GM11168 (cell line): ENCODE data around the gene SYT15B.
"Not testable (repeated sequence)": the region's sequence is repeated elsewhere in the genome, so short reads cannot be mapped to it uniquely, and the experiment has no call there.

Source experiments
- in situ Hi-C: fragments of 300-500 bp; cut with MboI; formaldehyde crosslinking; loops from one replicate; pipeline ENCODE4 v1.12.0; 2022; ENCODE audit warnings: low sequenced_read_pairs; ENCODE audit not compliant: unreplicated experiment

Gene SYT15B

DNA sequence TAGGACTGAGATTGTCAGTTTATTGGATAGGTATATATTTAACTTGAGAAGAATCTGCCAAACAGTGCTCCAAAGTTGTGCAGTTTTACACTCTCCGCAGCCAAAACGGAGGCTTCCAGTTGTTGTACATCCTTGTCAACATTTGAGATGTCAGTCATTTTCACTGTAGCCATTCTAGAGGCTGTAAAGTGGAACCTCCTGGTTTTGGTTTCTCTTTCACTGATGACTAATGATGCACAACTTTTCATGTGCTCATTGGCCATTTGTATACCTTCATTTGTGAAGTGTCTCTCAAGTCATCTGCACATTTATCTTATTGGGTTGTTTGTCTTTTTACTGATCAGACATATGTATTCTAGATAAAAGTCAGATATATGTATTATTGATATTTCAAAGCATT, 22.5 kb downstream of the SYT15B start:
- in situ Hi-C loops: not testable (repeated sequence)

DNA sequence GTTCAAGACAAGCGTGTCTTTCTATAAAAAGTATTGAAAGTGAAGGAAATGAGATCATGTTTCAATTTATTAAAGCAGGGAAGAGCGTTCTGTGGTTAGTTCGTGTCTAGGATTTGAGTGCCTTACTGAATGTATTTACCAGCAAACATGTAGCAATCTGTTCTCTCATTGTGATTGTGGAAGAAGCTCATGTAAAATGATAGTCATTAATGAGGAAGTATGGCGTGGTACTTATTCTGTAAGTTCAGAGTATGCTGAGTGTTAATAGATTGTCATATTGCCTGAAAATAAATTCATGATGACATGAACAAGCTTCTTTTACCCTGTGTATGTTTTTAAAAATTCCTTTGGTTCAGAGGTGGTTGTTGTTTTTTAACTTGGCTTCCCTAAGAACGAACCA, 32.5 kb downstream of the SYT15B start:
- in situ Hi-C loops: not testable (repeated sequence)

DNA sequence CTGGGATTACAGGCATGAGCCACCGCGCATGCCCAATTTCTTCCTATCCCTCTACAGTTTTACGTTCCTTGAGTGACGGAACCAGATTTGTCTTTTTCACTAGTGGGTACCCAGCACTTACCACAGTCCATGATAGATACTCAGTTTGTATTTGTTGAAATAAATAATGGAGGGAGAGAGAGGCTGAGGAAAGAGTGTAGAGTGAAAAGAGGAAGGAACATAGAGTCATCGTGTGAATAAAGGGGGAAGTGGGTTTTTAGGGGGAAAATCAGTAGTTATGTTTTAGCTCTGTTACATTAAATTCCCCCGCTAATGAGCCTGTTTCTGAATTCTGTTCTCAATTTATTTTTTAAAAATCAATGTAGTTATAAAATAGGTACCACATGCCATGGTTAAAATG, 37.7 kb downstream of the SYT15B start:
- in situ Hi-C loops: not testable (repeated sequence)

DNA sequence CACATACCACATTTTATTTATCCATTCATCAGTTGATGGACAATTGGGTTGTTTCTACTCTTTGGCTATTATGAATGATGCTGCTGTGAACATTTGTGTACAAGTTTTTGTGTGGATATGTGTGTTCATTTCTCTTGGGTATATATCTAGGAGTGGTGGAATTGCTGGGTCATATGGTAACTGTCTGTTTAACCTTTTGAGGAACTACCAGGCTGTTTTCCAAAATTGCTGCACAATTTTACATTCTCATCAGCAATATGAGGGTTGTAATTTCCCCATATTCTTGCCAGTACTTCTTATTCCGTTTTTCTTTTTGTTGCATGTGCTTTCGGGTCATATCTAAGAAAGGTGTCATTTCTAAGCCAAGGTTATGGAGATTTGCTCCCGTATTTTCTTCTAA, 38.3 kb downstream of the SYT15B start:
- in situ Hi-C loops: not testable (repeated sequence)

DNA sequence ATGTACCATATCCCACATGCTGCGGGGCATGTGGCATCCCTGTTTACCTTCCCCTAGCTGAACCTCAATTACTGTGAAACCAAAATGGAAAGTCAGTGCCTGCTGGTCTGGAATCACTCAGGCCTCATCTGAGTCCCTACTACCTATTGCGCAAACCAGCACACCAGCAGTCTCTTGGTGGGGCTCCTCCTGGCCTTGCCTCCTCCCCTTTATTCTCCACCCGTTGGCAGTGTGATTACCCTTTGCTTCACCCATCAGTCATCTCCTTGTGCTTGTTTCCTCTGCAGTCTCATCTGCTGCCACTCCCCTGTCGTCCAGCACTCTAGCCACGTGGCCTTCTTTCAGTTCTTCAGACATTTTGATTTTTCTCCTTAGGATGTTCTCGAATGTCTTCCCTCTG, 39.3 kb downstream of the SYT15B start:
- in situ Hi-C loops: not testable (repeated sequence)

DNA sequence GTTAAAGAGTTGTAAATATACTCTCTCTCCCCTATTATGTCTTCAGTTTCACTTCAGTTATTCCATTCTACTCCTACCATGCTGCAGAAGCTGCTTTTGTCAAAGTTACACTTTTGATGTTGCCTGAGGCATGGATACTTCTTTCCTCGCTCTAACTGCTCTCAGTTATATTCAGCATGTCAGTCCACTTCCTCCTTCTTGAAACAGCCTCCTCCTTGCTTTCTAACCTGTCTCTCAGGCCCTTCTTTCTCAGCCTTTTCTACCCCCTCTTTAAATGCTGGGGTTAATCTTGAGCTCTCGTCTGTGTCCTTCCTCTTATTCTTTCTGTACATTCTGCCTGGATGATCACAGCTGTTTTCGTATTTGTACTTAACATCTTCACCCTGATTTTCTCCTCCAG, 40.0 kb downstream of the SYT15B start:
- in situ Hi-C loops: not testable (repeated sequence)

DNA sequence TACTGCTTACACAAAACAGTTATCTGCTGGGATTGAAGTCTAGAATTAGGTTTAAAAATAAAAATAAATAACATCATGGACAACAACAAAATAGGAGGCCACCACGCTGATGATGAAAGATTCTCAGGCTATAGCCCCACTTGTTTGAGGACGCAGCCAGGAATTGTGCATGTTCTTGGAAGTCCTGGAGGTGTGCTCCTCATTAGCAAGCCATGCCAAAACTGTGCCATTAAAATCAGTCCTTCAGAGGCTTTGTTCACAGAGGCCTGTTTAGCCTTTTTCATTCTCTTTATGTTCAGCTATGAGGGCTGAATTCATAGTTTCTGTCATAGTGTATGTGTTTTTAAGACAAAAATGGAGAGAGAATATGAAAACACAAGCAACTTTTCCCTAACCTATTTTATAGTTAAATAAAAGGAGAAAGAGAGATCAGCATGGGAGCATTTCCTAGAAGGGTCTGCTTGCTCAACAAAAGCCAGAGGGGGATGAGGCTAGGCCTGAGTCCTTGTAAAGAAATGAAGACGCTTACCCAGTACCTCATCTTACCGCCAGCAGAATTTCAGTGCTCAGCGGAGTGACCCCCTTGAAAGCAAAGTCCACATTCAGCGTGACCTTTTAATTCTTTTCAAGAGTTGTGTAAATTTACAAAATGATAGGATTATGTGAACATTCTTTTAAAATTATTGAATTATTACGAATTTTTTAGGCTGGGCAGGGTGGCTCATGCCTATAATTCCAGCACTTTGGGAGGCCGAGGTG, 46.2 kb downstream of the SYT15B start:
- in situ Hi-C loops: not testable (repeated sequence)
